GM21619 (cell line): ENCODE data around the gene AFAP1L2.

Source experiments
- ATAC-seq: cut with Tn5 transposase; IDR thresholded peaks from one replicate; pipeline ENCODE4 v1.9.1; 2021; ENCODE audit not compliant: unreplicated experiment

Gene AFAP1L2

GRCh38 chr10:114295393-114295792 lies 108.9 kb downstream of the AFAP1L2 start:
- ATAC-seq, result no peak

DNA sequence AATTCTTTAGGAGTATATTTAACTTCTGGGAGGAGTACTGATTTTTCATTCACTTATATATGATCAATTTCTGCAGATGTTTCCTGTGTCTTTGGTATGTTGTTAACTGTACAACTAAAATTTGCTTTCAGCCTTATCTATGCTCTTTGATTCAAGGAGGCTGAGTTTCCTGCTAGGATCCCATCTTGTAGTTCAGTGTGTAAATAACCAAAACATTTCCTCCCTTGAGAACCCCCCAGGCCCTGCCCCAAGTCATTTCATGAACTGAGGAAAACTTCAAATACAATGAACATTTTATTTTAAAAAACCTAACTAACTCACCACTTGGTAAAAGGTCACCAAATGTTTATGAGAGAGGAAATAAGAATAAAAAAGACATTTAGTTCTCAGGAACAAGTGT lies 109.8 kb downstream of the AFAP1L2 start:
- no peak for ATAC-seq

DNA sequence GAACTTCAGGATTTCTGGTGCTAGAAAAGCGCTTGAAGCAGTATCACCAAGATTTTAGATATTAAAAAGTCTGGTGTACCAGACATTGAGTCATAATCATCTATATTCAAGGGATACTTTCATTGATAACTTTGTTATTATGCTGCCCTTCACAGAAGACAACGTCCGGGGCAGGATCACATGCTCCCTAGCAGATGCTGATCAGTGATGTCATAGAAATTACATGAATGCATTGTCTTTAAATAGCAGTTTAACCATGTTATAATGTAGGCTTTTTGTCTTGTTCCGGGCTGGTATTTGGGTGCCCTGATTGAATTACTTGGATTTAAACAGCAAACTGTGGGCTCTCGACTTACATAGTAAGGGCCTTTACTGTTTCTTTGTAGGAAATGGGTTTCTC lies 111.2 kb downstream of the AFAP1L2 start:
- ATAC-seq, result no peak

- no peak for ATAC-seq
These were observed 112.8 kb downstream of the AFAP1L2 start for GRCh38 chr10:114291516-114291915.

DNA sequence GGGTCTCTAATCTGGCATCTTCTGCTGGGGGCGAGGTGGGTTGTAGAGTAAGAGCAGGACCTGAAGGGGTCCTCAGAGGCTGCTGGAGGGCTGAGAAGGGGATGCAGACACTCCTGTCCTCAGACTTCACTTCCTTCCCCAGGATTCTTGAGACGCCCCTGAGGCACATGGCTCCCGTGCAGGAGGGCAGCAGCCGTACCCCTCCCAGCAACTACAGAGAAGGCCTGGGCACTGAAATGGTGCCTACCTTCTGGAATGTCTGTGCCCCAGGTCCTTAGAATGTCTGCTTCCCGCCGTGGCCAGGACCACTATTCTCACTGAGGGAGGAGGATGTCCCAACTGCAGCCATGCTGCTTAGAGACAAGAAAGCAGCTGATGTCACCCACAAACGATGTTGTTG lies 113.2 kb downstream of the AFAP1L2 start:
- no peak for ATAC-seq

- no peak for ATAC-seq
These were observed 114.3 kb downstream of the AFAP1L2 start for GRCh38 chr10:114290038-114290437.

GRCh38 chr10:114289096-114289436 lies 115.2 kb downstream of the AFAP1L2 start:
- ATAC-seq, result no peak

DNA sequence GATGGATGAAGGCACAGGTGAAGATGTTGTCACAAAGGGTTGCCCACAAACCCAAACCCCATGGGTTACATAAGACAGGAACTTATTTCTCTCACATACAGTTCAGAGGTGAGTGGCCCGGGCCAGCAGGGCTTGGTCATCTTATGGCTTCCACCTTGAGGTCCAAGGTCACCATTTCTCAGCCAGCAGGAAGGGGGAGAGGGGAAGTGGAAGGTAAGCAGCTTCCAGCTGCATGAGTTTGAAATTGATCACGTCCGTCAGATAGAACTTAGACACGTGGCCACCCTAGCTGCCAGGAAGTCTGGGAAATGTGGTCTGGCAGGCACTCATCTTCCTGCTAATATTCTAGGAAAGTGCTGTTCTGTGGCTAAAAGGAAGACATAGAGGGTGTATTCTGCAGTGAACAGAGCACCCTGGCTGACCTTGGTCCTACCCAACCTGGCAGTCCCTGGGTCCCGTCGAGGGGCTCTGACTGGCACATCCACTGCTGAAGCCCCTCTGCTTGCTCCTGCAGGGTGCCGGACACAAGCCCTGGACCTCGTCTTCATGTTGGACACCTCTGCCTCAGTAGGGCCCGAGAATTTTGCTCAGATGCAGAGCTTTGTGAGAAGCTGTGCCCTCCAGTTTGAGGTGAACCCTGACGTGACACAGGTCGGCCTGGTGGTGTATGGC lies 115.7 kb downstream of the AFAP1L2 start:
- no peak for ATAC-seq

DNA sequence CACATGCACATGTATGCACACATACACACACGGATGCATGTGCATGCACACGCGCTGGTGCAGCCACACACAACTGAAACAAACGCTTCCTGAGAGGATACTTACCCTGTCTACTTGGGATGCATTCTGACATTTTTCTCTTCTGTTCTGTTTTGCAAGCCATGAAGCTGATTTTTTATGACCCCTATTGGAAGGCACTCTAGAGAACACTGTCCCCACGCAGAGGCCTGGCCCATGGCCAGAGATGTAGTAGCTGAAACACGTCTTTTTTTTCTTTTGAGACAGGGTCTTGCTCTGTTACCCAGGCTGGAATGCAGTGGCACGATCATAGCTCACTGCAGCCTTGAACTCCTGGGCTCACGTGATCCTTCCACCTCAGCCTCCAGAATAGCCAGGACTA lies 117.4 kb downstream of the AFAP1L2 start:
- ATAC-seq, result no peak

DNA sequence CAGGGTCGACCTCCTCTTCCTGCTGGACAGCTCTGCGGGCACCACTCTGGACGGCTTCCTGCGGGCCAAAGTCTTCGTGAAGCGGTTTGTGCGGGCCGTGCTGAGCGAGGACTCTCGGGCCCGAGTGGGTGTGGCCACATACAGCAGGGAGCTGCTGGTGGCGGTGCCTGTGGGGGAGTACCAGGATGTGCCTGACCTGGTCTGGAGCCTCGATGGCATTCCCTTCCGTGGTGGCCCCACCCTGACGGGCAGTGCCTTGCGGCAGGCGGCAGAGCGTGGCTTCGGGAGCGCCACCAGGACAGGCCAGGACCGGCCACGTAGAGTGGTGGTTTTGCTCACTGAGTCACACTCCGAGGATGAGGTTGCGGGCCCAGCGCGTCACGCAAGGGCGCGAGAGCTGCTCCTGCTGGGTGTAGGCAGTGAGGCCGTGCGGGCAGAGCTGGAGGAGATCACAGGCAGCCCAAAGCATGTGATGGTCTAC lies 118.3 kb downstream of the AFAP1L2 start:
- ATAC-seq, result no peak

DNA sequence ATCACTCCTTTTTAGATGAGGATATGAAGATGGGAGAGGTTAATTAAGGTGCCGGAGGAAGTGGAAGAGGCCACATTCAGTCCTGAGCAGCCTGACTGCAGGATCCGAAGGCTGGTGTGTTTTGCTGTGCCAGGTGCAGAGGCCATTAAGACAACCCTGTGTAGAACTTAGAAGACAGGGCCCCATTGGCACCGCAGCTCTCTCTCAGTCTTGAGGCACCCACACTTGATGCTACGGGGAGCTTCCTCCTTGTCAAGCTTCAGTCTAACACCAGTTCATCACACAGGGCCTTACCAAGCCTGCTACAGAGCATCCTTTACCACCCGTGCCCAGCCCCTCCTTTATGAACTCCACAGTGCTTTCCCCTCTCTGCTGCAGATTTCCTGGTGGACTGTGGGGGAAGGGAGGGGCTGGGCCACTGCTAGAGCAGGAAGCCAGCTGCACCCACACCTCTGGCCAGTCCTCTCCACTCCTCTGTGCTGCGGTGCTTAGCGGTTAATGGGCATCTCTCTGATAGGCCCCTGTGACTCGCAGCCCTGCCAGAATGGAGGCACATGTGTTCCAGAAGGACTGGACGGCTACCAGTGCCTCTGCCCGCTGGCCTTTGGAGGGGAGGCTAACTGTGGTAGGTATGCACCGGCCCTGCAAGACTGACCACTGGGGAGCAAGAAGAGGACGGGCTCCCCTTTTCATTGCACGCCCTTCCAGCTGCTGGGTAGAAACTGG lies 119.8 kb downstream of the AFAP1L2 start:
- no peak for ATAC-seq

GRCh38 chr10:114283535-114284234 lies 120.6 kb downstream of the AFAP1L2 start:
- ATAC-seq, result no peak

- no peak for ATAC-seq
These were observed 121.2 kb downstream of the AFAP1L2 start for GRCh38 chr10:114283091-114283490.

GRCh38 chr10:114282526-114282925 lies 121.8 kb downstream of the AFAP1L2 start:
- no peak for ATAC-seq

GRCh38 chr10:114281461-114281860 lies 122.8 kb downstream of the AFAP1L2 start:
- ATAC-seq, result no peak

- no peak for ATAC-seq
These were observed 123.3 kb downstream of the AFAP1L2 start for GRCh38 chr10:114281006-114281405.

GRCh38 chr10:114279901-114280644 lies 124.2 kb downstream of the AFAP1L2 start:
- no peak for ATAC-seq

- ATAC-seq, result no peak
These were observed 125.0 kb downstream of the AFAP1L2 start for GRCh38 chr10:114279289-114279688.

DNA sequence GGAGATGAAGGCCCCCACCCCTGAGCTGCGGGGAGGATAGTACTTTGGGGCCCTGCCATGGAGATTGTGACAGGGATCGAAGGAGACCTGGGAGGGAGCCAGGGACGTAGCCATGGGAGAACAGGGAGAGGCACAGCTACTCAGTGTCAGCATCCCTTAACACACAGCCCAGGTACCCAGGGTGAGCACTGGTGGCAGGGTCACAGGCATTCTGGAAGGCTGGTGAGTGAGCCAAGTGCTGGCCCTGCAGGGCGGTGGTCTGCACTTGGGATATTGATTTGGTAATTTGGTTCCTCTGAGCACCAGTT lies 125.5 kb downstream of the AFAP1L2 start:
- no peak for ATAC-seq

GRCh38 chr10:114278140-114278883 lies 126.0 kb downstream of the AFAP1L2 start:
- no peak for ATAC-seq

- ATAC-seq, result no peak
These were observed 127.6 kb downstream of the AFAP1L2 start for GRCh38 chr10:114276671-114277070.
